ENCODE results near the gene SLC16A1. TPM values are rescaled to one million over a fixed set of nuclear protein-coding genes. Genes with fewer than 3 reads are reported as not detected.
"Not testable (repeated sequence)": the region's sequence is repeated elsewhere in the genome, so short reads cannot be mapped to it uniquely, and the experiment has no call there.

SLC16A1 gene
- total RNA-seq, 2 experiments from 2014 or later: 48.7 to 53.3 TPM

GRCh38 chr1:112983537-112984131 lies 27.6 kb upstream of the SLC16A1 start:
- POLR2A ChIA-PET: no interaction called here
- no peak overlapping the region for H3K27ac Mint-ChIP-seq
- DNase-seq: no peak
- no peaks in the 10 kb centered on the region for H3K4me1 Mint-ChIP-seq (ENCODE audit: low read depth)
- H3K36me3 Mint-ChIP-seq: peaks cover 5% of the 10 kb centered on the region
- no peak overlapping the region for H3K4me3 Mint-ChIP-seq
- CTCF ChIA-PET: no interaction called here
- intact Hi-C loops (cut with micrococcal nuclease): no loop called here
- H3K27me3 Mint-ChIP-seq: no peaks in the 10 kb centered on the region
- no peaks in the 10 kb centered on the region for H3K9me3 Mint-ChIP-seq

- Mint-ChIP-seq H3K4me3 (no peak overlapping the region), H3K9me3 (no peaks in the 10 kb centered on the region), H3K36me3 (peaks cover 5% of the 10 kb centered on the region), H3K27me3 (no peaks in the 10 kb centered on the region), H3K27ac (no peak overlapping the region), H3K4me1 (ENCODE audit: low read depth) (no peaks in the 10 kb centered on the region)
- no peak for DNase-seq
- intact Hi-C loops (cut with micrococcal nuclease): no loop called here
- CTCF ChIA-PET: no interaction called here
- POLR2A ChIA-PET: no interaction called here
Observed at GRCh38 chr1:112982853-112983536, 27.0 kb upstream of the SLC16A1 start.

GRCh38 chr1:112982328-112982727 lies 26.3 kb upstream of the SLC16A1 start:
- CTCF ChIA-PET: no interaction called here
- H3K27ac Mint-ChIP-seq: no peak overlapping the region
- no peaks in the 10 kb centered on the region for H3K9me3 Mint-ChIP-seq
- intact Hi-C loops (cut with micrococcal nuclease): no loop called here
- no peaks in the 10 kb centered on the region for H3K4me1 Mint-ChIP-seq (ENCODE audit: low read depth)
- peaks cover 5% of the 10 kb centered on the region for H3K36me3 Mint-ChIP-seq
- DNase-seq: no peak
- no peak overlapping the region for H3K4me3 Mint-ChIP-seq
- POLR2A ChIA-PET: no interaction called here
- H3K27me3 Mint-ChIP-seq: no peaks in the 10 kb centered on the region

DNA sequence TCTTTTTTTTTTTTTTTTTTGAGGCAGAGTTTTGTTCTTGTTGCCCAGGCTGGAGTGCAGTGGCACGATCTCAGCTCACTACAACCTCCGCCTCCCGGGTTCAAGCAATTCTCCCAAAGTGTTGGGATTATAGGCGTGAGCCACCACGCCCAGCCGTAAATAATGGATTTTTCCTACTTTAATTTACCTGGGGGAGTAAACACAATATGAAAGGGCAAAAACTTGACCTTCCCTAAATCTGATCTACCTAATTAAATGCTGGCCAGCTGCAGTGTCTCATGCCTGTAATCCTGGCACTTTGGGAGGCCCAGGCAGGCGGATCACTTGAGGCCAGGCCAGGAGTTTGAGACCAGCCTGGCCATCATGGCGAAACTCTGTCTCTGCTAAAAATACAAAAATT lies 25.8 kb upstream of the SLC16A1 start:
- H3K36me3 Mint-ChIP-seq; CTCF ChIA-PET; POLR2A ChIA-PET; H3K27ac Mint-ChIP-seq; intact Hi-C loops (cut with micrococcal nuclease); H3K9me3 Mint-ChIP-seq; H3K4me3 Mint-ChIP-seq; H3K4me1 Mint-ChIP-seq (ENCODE audit: low read depth); H3K27me3 Mint-ChIP-seq; DNase-seq: not testable (repeated sequence)

DNA sequence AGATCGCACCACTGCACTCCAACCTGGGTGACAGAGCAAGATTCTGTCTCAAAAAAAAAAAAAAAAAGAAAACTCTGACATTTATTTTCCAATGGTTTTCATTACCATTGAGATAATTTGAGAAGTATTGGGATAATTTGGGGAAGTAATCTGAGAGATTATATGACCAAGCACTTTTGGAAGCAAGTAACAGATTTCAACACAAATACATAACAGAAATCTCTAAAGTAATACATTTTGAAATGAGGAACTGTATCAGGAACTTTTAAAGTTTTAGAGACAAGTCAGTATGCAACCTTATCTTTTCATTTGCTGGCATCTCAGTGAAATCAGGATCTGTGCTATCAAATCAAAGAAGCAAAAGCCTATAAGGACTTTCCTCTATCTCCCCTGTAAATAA lies 25.4 kb upstream of the SLC16A1 start:
- Mint-ChIP-seq H3K36me3 (peaks cover 5% of the 10 kb centered on the region), H3K27me3 (no peaks in the 10 kb centered on the region), H3K4me1 (ENCODE audit: low read depth) (no peaks in the 10 kb centered on the region), H3K27ac (no peak overlapping the region), H3K4me3 (no peak overlapping the region), H3K9me3 (no peaks in the 10 kb centered on the region)
- no peak for DNase-seq
- intact Hi-C loops (cut with micrococcal nuclease): no loop called here
- CTCF ChIA-PET: no interaction called here
- POLR2A ChIA-PET: no interaction called here

DNA sequence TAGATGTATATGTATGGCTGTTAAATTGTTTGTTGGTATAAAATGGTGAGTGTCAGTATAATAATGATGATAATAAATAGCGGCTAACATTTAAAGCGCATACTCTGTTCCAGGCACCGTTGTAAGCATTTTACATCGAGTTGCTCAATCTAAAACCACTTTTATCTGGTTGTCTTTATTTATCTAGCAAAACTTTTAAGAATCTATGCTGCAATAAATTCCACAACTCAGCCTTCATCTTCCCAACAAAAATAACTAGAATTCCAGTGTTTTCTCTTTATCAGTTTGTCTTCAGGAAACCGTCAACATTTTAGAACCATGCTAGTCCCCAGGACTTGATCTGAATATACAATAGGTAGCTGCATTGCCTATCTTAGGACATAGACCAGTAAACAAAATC lies 19.3 kb upstream of the SLC16A1 start:
- Mint-ChIP-seq H3K4me3 (no peak overlapping the region), H3K36me3 (peaks cover 15% of the 10 kb centered on the region), H3K4me1 (ENCODE audit: low read depth) (no peaks in the 10 kb centered on the region), H3K9me3 (no peaks in the 10 kb centered on the region), H3K27ac (no peak overlapping the region), H3K27me3 (no peaks in the 10 kb centered on the region)
- POLR2A ChIA-PET: no interaction called here
- CTCF ChIA-PET: no interaction called here
- no peak for DNase-seq
- intact Hi-C loops (cut with micrococcal nuclease): no loop called here

DNA sequence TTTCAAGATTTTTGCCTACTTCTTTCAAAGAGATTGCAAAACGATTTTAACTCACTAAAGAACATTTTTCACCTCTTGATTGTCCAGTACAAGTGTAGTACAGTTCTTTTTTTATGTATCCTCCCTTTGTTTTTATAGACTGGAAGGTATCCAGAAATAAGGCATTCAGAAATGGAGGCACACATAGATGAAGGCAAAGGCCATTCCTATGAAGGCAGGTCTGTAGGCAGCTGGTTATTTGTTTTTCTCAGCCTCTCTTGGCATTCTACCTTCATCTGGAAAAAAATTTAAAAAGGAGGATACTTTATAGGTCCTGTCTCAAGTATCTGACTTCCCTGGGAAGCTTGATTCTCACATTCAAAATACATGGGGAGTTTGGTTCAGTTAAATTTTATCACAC lies 18.6 kb upstream of the SLC16A1 start:
- intact Hi-C loops (cut with micrococcal nuclease): no loop called here
- no peak overlapping the region for H3K4me3 Mint-ChIP-seq
- CTCF ChIA-PET: no interaction called here
- no peak overlapping the region for H3K27ac Mint-ChIP-seq
- no peaks in the 10 kb centered on the region for H3K4me1 Mint-ChIP-seq (ENCODE audit: low read depth)
- no peak for DNase-seq
- POLR2A ChIA-PET: no interaction called here
- H3K27me3 Mint-ChIP-seq: no peaks in the 10 kb centered on the region
- peaks cover 18% of the 10 kb centered on the region for H3K36me3 Mint-ChIP-seq
- no peaks in the 10 kb centered on the region for H3K9me3 Mint-ChIP-seq

DNA sequence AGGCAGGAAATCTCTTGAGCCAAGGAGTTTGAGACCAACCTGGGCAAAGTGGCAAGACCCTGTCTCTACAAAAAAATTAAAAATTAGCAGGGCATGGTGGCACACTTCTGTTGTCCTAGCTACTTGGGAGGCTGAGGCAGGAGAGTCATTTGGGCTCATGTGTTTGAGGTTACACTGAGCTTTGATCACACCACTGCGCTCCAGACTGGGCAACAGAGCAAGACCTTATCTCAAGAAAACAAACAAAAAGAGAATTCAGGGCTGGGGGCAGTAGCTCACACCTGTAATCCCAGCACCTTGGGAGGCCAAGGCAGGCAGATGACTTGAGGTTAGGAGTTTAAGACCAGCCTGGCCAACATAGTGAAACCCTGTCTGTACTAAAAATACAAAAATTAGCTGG lies 17.8 kb upstream of the SLC16A1 start:
- peaks cover 23% of the 10 kb centered on the region for H3K36me3 Mint-ChIP-seq
- POLR2A ChIA-PET: no interaction called here
- no peaks in the 10 kb centered on the region for H3K9me3 Mint-ChIP-seq
- intact Hi-C loops (cut with micrococcal nuclease): no loop called here
- H3K27me3 Mint-ChIP-seq: no peaks in the 10 kb centered on the region
- H3K27ac Mint-ChIP-seq: no peak overlapping the region
- DNase-seq: no peak
- H3K4me1 Mint-ChIP-seq (ENCODE audit: low read depth): no peaks in the 10 kb centered on the region
- no peak overlapping the region for H3K4me3 Mint-ChIP-seq
- CTCF ChIA-PET: no interaction called here

GRCh38 chr1:112971006-112971405 lies 15.0 kb upstream of the SLC16A1 start:
- Mint-ChIP-seq H3K27ac (no peak overlapping the region), H3K36me3 (peaks cover 42% of the 10 kb centered on the region), H3K27me3 (no peaks in the 10 kb centered on the region), H3K4me3 (no peak overlapping the region), H3K9me3 (no peaks in the 10 kb centered on the region), H3K4me1 (ENCODE audit: low read depth) (no peaks in the 10 kb centered on the region)
- intact Hi-C loops (cut with micrococcal nuclease): no loop called here
- POLR2A ChIA-PET: no interaction called here
- CTCF ChIA-PET: no interaction called here
- DNase-seq: no peak

- intact Hi-C loops (cut with micrococcal nuclease): no loop called here
- Mint-ChIP-seq H3K36me3 (peaks cover 62% of the 10 kb centered on the region), H3K27ac (no peak overlapping the region), H3K27me3 (no peaks in the 10 kb centered on the region), H3K9me3 (no peaks in the 10 kb centered on the region), H3K4me3 (no peak overlapping the region), H3K4me1 (ENCODE audit: low read depth) (peaks cover 31% of the 10 kb centered on the region)
- DNase-seq: no peak
- ChIA-PET CTCF (no interaction called here), POLR2A (no interaction called here)
Observed at GRCh38 chr1:112964347-112964746, 8.4 kb upstream of the SLC16A1 start.

- Mint-ChIP-seq H3K36me3 (peaks cover 47% of the 10 kb centered on the region), H3K4me3 (no peak overlapping the region), H3K4me1 (ENCODE audit: low read depth) (peaks cover 45% of the 10 kb centered on the region), H3K27ac (no peak overlapping the region), H3K9me3 (no peaks in the 10 kb centered on the region), H3K27me3 (no peaks in the 10 kb centered on the region)
- CTCF ChIA-PET: no interaction called here
- intact Hi-C loops (cut with micrococcal nuclease): no loop called here
- no peak for DNase-seq
- POLR2A ChIA-PET: no interaction called here
Observed at GRCh38 chr1:112961072-112961471, 5.1 kb upstream of the SLC16A1 start.

DNA sequence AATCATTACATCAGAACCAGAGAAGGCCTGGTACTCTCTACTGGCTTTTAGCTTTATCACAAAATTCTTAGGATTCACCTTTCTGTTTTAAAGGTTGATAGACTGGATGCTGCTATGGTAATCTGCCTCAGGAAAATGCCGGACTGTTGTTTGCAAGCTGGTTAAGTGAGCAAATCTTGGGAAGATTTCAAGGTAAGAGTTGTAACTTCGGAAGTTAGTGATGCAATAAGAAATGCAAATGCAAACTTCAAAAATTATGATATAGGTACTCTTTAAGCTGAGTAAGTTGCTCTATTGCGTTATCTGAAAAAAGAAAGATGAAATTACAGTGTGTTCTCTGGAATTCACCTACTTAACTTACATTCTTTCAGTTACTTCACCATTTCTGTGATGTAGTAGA lies 4.4 kb upstream of the SLC16A1 start:
- Mint-ChIP-seq H3K9me3 (no peaks in the 10 kb centered on the region), H3K27ac (no peak overlapping the region), H3K27me3 (no peaks in the 10 kb centered on the region), H3K4me1 (ENCODE audit: low read depth) (peaks cover 42% of the 10 kb centered on the region), H3K36me3 (peaks cover 42% of the 10 kb centered on the region), H3K4me3 (no peak overlapping the region)
- POLR2A ChIA-PET: interaction anchor here (1.2 kb wide), 1 partner anchor 25 kb away, joined by 3 read pairs; no protein-coding TSS in a partner anchor
- no peak for DNase-seq
- CTCF ChIA-PET: no interaction called here
- intact Hi-C loops (cut with micrococcal nuclease): no loop called here

DNA sequence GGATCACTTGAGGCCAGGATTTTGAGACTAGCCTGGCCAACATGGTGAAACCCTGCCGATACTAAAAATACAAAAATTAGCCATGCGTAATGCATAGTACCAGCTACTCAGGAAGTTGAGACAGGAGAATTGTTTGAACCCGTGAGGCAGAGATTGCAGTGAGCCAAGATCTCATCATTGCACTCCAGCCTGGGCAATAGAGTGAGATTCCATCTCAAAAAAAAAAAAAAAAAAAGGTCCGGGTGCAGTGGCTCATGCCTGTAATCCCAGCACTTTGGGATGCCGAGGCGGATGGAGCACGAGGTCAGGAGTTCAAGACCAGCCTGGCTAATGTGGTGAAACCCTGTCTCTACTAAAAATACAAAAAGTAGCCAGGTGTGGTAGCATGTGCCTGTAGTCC lies 2.2 kb upstream of the SLC16A1 start:
- not testable (repeated sequence) for H3K9me3 Mint-ChIP-seq, H3K27me3 Mint-ChIP-seq, DNase-seq
- intact Hi-C loops (cut with micrococcal nuclease): loop anchor here (5.0 to 10.0 kb wide), 2 partner anchors 1799 to 1993 kb away; partner anchors contain the start of genes CSDE1 and LRIF1
- ChIA-PET POLR2A (interaction anchor here (1.3 kb wide), 1 partner anchor 114 kb away, joined by 4 read pairs; the partner anchor contains the start of gene LRIG2), CTCF (interaction anchor here (2.9 kb wide), 1 partner anchor 115 kb away, joined by 26 read pairs; the partner anchor contains the start of gene LRIG2)
- Mint-ChIP-seq H3K4me1 (ENCODE audit: low read depth) (peaks cover 60% of the 10 kb centered on the region), H3K4me3 (peak overlapping the region; percentile 98), H3K36me3 (peaks cover 41% of the 10 kb centered on the region), H3K27ac (peak overlapping the region; percentile 97)
